Nephron (organoid): ENCODE results near the gene CD151.

Source experiments
- H3K27ac Mint-ChIP-seq, 3 experiments: 2 replicates each; pipeline ENCODE4 v1.8.0; 2020; ENCODE audit warnings: mixed read lengths in 3 of 3, mild to moderate bottlenecking in 2 of 3, moderate library complexity in 1 of 3
- H3K27me3 Mint-ChIP-seq: 2 replicates; pipeline ENCODE4 v1.8.0; 2021; ENCODE audit warnings: low read depth, mild to moderate bottlenecking, moderate library complexity, mixed read lengths
- H3K36me3 Mint-ChIP-seq: 2 replicates; pipeline ENCODE4 v1.8.0; 2020; ENCODE audit warnings: low read depth, mixed read lengths
- H3K4me1 Mint-ChIP-seq: 2 replicates; pipeline ENCODE4 v1.8.0; 2020; ENCODE audit warnings: mixed read lengths
- H3K4me3 Mint-ChIP-seq, 3 experiments: 2 replicates each; pipeline ENCODE4 v1.8.0; 2020; ENCODE audit warnings: mild to moderate bottlenecking in 3 of 3, mixed read lengths in 3 of 3, moderate library complexity in 2 of 3
- H3K9me3 Mint-ChIP-seq: 2 replicates; pipeline ENCODE4 v1.8.0; 2020; ENCODE audit warnings: mixed read lengths
- TF ChIP-seq, protein P1 (sequence below), 3 experiments: fragments of 200-600 bp; sonication (generic); IDR thresholded peaks; one replicate each; pipeline ENCODE4 v1.5.0; 2021; ENCODE audit warnings: antibody characterized with exemption in 3 of 3; ENCODE audit not compliant: unreplicated experiment in 3 of 3

CD151 gene

DNA sequence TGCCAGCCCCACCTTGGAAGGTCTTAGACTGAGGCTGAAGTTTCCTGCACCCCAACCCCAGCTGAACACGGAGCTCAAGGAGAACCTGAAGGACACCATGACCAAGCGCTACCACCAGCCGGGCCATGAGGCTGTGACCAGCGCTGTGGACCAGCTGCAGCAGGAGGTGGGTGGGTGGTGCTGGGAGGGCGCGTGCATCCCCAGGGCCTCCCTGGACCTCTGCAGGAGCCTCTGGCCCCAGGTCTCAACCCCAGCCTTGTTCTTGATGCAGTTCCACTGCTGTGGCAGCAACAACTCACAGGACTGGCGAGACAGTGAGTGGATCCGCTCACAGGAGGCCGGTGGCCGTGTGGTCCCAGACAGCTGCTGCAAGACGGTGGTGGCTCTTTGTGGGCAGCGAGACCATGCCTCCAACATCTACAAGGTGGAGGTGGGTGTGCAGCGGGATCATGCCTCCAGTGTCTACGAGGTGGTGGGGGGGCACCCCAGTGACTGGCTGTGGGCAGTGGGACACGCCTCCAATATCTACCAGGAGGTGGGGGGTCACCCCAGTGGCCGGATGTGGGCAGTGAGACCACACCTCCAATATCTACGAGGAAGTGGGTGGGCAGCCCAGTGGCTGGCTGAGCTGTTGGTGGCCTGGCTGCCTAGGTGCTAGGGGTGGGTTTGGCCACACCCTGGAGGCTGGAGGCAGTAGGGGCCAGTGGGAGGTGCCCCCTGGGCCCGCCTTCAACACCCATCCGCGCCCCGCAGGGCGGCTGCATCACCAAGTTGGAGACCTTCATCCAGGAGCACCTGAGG lies 4.6 kb downstream of the CD151 start:
- Mint-ChIP-seq H3K9me3 (no peaks in the 10 kb centered on the region), H3K36me3 (peaks cover 12% of the 10 kb centered on the region), H3K27ac (no peak overlapping the region), H3K27me3 (no peaks in the 10 kb centered on the region), H3K4me1 (peaks cover 16% of the 10 kb centered on the region), H3K4me3 (no peak overlapping the region)
- TF ChIP-seq, protein P1, sequence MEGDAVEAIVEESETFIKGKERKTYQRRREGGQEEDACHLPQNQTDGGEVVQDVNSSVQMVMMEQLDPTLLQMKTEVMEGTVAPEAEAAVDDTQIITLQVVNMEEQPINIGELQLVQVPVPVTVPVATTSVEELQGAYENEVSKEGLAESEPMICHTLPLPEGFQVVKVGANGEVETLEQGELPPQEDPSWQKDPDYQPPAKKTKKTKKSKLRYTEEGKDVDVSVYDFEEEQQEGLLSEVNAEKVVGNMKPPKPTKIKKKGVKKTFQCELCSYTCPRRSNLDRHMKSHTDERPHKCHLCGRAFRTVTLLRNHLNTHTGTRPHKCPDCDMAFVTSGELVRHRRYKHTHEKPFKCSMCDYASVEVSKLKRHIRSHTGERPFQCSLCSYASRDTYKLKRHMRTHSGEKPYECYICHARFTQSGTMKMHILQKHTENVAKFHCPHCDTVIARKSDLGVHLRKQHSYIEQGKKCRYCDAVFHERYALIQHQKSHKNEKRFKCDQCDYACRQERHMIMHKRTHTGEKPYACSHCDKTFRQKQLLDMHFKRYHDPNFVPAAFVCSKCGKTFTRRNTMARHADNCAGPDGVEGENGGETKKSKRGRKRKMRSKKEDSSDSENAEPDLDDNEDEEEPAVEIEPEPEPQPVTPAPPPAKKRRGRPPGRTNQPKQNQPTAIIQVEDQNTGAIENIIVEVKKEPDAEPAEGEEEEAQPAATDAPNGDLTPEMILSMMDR (IDR thresholded peaks at IDR 0.05; ENCODE audit: unreplicated experiment in 3 of 3), result no peak

DNA sequence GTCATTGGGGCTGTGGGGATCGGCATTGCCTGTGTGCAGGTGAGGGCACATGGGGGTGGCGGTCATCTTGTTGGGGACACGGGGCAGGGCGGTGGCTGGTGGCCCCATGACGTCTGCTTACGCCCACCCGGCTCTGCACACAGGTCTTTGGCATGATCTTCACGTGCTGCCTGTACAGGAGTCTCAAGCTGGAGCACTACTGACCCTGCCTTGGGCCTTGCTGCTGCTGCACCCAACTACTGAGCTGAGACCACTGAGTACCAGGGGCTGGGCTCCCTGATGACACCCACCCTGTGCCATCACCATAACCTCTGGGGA lies 5.2 kb downstream of the CD151 start:
- H3K27me3 Mint-ChIP-seq, result no peaks in the 10 kb centered on the region
- H3K4me3 Mint-ChIP-seq, result peak overlapping the region in 1 of 3 experiments; percentile 74
- TF ChIP-seq, protein P1 (IDR thresholded peaks at IDR 0.05; ENCODE audit: unreplicated experiment in 3 of 3), result no peak
- H3K36me3 Mint-ChIP-seq, result peaks cover 12% of the 10 kb centered on the region
- no peaks in the 10 kb centered on the region for H3K9me3 Mint-ChIP-seq
- H3K27ac Mint-ChIP-seq, result no peak overlapping the region
- peaks cover 16% of the 10 kb centered on the region for H3K4me1 Mint-ChIP-seq

DNA sequence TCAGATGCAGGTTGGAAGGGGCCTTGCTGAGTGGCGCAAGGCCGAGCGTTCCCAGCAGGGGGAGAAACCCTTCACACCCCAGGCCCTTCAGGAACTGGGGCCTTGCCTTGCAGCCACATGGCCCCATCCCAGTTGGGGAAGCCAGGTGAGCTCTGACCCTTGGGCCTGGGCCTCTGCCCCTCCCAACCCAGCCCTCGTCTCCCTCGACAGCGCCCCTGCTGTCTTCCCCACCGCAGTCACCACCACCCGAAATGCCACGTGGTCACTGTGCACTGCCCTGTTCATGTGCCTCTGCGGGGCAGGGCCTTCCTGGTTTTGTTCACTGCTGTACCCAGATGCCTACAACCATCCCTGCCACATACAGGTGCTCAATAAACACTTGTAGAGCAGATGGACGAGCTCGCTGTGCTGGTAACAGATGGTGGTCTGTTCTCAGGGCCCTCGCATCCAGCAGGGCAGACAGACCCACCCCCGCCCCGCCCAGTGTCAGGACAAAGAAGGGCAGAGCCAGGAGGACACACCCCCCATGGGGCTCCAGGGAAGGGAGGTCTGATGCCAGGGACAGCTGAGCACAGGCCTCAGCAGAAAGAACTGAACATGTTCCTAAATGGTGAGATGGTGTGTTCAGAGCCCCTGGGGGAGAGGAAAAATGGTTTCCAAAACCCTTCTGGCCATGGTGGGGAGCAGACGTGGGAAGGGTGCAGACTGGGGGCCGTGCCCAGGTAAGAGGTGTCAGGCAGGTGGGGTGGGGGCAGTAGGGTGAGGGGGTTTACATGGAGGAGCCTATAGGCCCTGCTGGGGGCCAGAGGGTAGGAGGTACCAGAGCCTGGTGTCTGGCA lies 5.9 kb downstream of the CD151 start:
- TF ChIP-seq, protein P1 (IDR thresholded peaks at IDR 0.05; ENCODE audit: unreplicated experiment in 3 of 3), result peak in 2 of 3 experiments; percentile 18 to 26
- no peaks in the 10 kb centered on the region for H3K9me3 Mint-ChIP-seq
- H3K36me3 Mint-ChIP-seq, result peaks cover 12% of the 10 kb centered on the region
- peak overlapping the region; percentile 59 to 74 (median 68) for H3K4me3 Mint-ChIP-seq
- H3K4me1 Mint-ChIP-seq, result peaks cover 16% of the 10 kb centered on the region
- no peaks in the 10 kb centered on the region for H3K27me3 Mint-ChIP-seq
- peak overlapping the region; percentile 25 to 63 (median 35) for H3K27ac Mint-ChIP-seq

DNA sequence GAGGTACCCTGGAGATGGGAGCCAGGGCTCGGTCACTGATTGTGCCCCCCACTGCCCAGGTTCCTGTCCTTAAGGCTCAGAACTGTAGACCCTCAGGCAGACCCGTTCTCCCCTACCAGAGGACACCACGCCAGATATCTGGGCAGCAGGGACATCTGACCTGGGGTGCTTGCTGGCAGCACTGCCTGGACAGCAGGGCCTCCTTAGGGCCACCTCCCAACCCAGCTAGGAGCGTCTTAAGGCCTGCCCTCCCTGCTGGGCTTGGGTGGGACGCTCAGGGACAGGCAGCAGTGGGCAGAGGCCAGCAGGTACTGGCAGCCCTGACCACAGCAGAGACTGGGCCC lies 6.5 kb downstream of the CD151 start:
- peaks cover 16% of the 10 kb centered on the region for H3K4me1 Mint-ChIP-seq
- H3K9me3 Mint-ChIP-seq, result no peaks in the 10 kb centered on the region
- H3K4me3 Mint-ChIP-seq, result peak overlapping the region in 1 of 3 experiments; percentile 68
- H3K36me3 Mint-ChIP-seq, result peaks cover 12% of the 10 kb centered on the region
- no peaks in the 10 kb centered on the region for H3K27me3 Mint-ChIP-seq
- H3K27ac Mint-ChIP-seq, result peak overlapping the region in 1 of 3 experiments; percentile 52
- TF ChIP-seq, protein P1 (IDR thresholded peaks at IDR 0.05; ENCODE audit: unreplicated experiment in 3 of 3), result no peak

DNA sequence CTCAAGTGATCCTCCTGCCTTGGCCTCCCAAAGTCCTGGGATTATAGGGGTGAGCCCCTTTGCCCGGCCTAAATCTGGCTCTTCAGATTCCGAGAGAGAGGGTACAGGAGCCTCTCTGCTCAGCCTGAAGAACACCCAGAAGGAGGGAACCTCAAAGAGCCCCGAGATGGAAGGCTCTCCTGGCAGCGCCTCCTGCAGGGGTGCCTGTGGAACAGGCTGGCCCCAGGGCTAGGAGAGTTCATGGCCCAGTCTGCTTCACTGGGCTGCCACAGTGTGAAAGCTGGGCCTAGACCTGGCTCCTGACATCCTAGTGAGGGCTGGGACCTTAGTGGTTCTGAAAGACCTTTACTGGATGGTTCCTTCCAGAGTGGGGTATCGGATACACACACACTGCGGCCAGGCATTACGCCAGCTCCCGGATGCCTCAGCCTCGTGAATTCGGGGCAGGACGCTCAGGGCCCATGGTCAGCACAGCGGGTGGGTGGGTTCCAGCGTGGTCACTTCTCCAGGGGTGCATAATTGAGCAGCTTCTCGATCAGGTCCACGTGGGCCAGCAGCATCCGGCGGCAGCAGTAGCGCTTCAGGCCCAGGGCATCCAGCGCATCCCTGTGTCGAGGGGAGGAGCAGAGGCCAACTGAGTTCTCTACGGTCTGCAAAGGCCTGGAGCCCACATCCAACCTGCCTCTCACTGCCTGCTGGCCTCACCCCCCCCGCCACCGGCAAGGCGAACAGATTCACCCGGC lies 7.3 kb downstream of the CD151 start:
- Mint-ChIP-seq H3K27ac (peak overlapping the region; percentile 66 to 87 (median 83)), H3K4me1 (peaks cover 23% of the 10 kb centered on the region), H3K27me3 (no peaks in the 10 kb centered on the region), H3K4me3 (peak overlapping the region; percentile 85 to 92 (median 86)), H3K9me3 (no peaks in the 10 kb centered on the region), H3K36me3 (peaks cover 12% of the 10 kb centered on the region)
- TF ChIP-seq, protein P1 (IDR thresholded peaks at IDR 0.05; ENCODE audit: unreplicated experiment in 3 of 3), result no peak
